ENCODE results near the gene CNN3.

The CNN3 gene

GRCh38 chr1:94922761-94923331 lies 4.1 kb downstream of the CNN3 start:
- no peak for DNase-seq (ENCODE audit: low read depth)

- no peak for DNase-seq (ENCODE audit: low read depth)
Observed at GRCh38 chr1:94921977-94922376, 4.9 kb downstream of the CNN3 start.

GRCh38 chr1:94920061-94920460 lies 6.8 kb downstream of the CNN3 start:
- no peak for DNase-seq (ENCODE audit: low read depth)

GRCh38 chr1:94919241-94920030 lies 7.5 kb downstream of the CNN3 start:
- DNase-seq (ENCODE audit: low read depth) = no peak

GRCh38 chr1:94917251-94917650 lies 9.7 kb downstream of the CNN3 start:
- DNase-seq (ENCODE audit: low read depth) = no peak

DNA sequence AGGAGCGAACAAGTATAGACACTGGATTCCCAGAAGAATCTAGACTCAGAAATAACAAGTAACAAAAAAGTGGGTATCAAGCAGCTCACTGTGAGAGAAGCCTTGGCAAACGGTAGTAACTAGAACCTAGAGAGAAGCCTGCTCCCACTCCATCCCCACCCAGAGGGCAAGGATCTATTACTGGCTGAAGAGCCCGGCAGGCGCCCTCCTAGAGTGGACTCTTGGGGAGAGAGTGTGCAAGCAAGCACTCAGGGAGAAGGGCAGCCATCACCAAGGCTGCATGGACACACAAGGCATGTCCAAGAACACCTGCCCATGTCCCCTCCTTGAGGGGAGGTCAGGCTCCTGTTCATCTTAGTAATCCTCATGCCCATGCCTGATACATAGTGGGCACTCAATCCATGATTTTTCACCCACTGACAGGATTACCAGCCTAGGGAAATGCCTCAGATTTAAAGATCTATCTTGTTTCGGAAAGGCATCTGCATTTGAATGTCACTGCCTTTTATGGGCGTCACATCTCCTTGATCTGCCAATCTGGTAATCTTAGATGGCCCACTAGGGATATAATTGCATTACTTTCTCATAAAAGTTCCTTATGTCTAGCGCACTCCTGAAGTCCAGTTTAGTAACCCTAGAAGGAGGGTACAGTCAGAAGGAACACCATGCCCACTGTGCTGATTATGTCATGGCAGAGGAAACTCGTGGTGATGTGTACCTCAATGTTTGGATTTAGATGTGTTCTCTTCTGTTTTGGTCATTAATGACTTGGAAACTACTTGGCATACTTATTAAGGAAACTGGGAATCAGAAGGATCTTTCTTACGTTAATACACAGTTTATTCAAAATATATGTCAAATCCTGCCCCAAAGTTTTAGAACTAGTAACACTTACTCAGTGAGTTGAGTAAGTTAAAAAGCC lies 14.4 kb downstream of the CNN3 start:
- no peak for DNase-seq (ENCODE audit: low read depth)

DNA sequence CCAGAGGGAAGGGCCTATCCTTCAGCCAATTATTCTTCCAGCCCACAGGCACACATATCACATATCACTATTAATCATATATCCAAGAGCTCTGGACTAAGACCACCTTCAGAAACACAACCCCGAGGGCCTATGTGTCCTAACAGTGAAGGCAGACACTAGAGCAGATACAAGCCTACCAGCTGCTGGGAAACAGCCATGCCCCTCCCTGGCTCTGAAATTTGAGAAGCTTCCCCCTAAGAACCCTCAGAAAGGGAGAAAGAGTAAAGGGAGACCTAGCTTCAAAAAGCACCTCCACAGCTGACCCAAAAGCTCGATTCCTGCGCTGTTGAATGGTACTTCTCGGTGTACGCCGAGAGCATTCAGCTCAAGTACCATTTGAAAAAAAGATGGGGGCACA lies 17.4 kb downstream of the CNN3 start:
- no peak for DNase-seq (ENCODE audit: low read depth)

DNA sequence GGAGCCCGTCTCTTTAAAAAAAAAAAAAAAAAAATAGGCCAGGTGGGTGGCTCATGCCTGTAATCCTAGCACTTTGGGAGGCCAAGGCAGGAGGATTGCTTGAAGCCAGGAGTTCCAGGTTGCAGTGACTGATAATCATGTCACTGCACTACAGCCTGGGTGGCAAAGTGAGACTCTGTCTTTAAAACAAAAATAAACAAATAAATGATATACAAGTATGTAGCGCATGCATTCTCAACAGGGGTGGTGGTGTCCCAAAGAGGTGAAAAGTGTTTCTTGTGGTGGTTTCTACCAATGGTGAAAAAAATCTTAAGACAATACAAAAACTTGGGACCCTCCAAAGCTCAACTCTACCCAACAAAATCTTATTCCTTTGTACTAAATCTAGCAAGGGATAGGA lies 17.9 kb downstream of the CNN3 start:
- no peak for DNase-seq (ENCODE audit: low read depth)

GRCh38 chr1:94908190-94908589 lies 18.7 kb downstream of the CNN3 start:
- no peak for DNase-seq (ENCODE audit: low read depth)

GRCh38 chr1:94907136-94907535 lies 19.8 kb downstream of the CNN3 start:
- no peak for DNase-seq (ENCODE audit: low read depth)

GRCh38 chr1:94906382-94906781 lies 20.5 kb downstream of the CNN3 start:
- DNase-seq (ENCODE audit: low read depth) = no peak

GRCh38 chr1:94905207-94905606 lies 21.7 kb downstream of the CNN3 start:
- DNase-seq (ENCODE audit: low read depth) = no peak

GRCh38 chr1:94903280-94904009 lies 23.5 kb downstream of the CNN3 start:
- DNase-seq (ENCODE audit: low read depth) = no peak

DNA sequence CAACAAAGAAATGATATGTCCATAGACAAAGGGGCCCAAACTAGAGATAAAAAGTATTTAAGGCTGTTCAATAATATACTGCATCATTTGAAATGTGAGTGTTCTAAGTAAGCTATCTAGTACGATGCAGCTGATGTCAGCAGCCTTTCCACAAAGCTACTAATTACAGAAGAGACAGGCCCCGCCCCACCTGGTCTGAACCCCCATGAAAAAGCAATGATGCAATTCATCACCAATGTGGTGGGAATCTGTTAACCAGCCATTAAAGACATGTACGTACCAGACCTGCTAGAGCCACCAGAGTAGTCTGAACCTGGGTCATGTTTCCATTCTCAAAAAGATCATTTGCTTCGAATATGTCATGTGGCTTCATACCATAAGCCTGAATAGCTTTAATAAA lies 25.1 kb downstream of the CNN3 start:
- no peak for DNase-seq (ENCODE audit: low read depth)

GRCh38 chr1:94899756-94900155 lies 27.2 kb downstream of the CNN3 start:
- no peak for DNase-seq (ENCODE audit: low read depth)

- DNase-seq (ENCODE audit: low read depth) = no peak
Observed at GRCh38 chr1:94898491-94899385, 28.2 kb downstream of the CNN3 start.

- no peak for DNase-seq (ENCODE audit: low read depth)
Observed at GRCh38 chr1:94895518-94895917, 31.4 kb downstream of the CNN3 start.

GRCh38 chr1:94894630-94895029 lies 32.3 kb downstream of the CNN3 start:
- no peak for DNase-seq (ENCODE audit: low read depth)

DNA sequence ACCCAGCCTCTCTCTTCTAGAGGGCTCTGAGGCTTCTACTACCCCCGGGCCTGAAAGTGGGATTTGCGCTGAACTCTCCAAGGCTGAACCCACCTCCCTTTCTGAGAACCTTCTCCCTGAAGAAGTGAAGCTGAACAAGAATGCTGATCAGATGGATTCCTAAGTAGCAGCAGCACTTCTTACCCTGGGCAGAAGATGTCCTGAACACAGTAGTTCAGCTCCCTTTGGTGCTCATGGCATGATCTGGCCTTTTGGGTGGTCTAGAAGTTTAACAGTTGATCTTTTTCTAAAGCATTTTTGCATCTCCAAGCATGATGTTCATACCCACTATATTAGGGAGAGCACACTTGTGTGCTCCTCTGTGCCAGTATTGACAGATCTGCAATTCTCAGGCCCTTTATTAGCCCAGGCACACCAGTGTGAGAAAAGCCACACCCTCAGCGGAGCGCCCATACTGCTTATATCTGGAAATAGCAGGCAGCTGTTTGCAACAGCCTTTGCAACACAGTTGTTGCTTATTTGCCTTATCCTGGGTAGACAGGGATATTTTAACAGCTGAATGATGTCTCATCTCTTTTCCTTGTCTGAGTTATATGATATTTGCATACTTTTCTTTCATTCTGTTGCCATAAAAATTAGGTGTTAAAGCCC lies 34.2 kb downstream of the CNN3 start:
- no peak for DNase-seq (ENCODE audit: low read depth)

DNA sequence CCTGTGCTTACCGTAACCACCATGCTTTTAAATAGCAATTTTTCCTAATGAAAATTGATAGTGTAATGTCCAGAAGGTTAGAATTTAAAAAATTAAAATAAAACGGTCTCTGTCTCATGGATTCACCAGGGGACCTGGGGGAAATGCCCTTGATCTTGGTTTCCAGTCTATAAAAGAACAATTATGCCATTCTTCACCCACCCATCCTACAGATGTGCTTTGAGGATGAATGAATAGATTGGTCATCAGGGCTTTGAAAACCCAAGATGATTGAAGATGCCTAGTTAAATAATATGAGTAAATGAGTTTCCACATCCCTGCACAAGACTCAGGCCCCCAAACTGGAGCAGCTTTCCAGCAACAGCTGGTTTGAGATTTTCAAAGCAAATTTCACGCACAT lies 38.7 kb downstream of the CNN3 start:
- DNase-seq (ENCODE audit: low read depth) = no peak

All from HS-5 (cell line).